ENCODE measurements around the gene CDC25B. TPM values are rescaled to one million over a fixed set of nuclear protein-coding genes. Genes with fewer than 3 reads are reported as not detected.

The CDC25B gene
- total and polyA plus RNA-seq, 2 of the 13 experiments (the other 11 are each of a cell fraction or from before 2014, with no cell fraction given) = 14.5 to 19.4 TPM

DNA sequence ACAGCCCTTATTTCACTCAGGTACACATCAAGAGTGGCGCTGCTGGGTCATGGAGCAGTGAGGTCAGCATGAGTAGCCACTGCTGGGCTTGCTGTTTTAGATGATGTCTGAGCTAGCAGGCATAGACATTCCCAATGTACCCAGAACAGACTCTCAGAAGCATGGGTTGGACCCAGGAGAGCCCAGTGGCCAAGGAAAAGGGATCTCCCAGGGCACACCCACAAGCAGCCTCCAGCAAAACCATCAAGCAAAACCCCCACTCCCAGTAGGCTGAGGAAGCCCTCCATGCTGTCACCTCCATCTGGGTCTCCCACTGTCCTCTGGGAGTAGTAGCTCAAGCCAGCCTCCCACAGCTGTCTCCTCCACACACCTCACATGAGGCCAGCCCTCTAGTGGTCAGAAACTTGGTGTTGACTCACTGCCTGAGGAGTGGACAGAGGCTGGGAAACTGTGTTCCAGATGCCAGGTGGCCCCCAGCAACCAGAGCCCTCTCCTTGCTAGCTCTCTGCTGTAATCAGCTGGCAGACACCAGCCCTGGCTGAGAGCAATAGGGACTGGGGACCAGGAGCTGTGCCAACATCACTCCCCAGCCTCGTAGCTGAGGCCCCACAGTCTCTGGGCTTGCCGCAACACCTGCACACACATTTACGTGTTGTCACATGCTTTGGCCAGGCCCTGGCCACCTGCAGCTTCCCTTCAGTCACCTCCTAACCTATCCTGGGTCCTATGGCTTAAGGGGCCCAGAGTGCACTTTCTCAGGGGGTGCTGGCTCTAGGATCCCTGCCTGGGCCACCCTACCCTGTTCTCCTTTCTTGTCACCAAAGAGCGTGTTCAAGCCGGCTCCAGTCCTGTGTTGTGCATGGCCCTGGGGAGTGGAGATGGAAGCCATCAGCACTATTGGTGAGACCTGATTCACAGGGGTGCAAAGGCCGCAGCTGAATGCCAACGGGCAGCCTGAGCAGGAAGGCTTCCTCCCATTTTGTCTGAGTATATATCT lies 22.3 kb downstream of the CDC25B start (continued):
- TF ChIP-seq, protein P1, sequence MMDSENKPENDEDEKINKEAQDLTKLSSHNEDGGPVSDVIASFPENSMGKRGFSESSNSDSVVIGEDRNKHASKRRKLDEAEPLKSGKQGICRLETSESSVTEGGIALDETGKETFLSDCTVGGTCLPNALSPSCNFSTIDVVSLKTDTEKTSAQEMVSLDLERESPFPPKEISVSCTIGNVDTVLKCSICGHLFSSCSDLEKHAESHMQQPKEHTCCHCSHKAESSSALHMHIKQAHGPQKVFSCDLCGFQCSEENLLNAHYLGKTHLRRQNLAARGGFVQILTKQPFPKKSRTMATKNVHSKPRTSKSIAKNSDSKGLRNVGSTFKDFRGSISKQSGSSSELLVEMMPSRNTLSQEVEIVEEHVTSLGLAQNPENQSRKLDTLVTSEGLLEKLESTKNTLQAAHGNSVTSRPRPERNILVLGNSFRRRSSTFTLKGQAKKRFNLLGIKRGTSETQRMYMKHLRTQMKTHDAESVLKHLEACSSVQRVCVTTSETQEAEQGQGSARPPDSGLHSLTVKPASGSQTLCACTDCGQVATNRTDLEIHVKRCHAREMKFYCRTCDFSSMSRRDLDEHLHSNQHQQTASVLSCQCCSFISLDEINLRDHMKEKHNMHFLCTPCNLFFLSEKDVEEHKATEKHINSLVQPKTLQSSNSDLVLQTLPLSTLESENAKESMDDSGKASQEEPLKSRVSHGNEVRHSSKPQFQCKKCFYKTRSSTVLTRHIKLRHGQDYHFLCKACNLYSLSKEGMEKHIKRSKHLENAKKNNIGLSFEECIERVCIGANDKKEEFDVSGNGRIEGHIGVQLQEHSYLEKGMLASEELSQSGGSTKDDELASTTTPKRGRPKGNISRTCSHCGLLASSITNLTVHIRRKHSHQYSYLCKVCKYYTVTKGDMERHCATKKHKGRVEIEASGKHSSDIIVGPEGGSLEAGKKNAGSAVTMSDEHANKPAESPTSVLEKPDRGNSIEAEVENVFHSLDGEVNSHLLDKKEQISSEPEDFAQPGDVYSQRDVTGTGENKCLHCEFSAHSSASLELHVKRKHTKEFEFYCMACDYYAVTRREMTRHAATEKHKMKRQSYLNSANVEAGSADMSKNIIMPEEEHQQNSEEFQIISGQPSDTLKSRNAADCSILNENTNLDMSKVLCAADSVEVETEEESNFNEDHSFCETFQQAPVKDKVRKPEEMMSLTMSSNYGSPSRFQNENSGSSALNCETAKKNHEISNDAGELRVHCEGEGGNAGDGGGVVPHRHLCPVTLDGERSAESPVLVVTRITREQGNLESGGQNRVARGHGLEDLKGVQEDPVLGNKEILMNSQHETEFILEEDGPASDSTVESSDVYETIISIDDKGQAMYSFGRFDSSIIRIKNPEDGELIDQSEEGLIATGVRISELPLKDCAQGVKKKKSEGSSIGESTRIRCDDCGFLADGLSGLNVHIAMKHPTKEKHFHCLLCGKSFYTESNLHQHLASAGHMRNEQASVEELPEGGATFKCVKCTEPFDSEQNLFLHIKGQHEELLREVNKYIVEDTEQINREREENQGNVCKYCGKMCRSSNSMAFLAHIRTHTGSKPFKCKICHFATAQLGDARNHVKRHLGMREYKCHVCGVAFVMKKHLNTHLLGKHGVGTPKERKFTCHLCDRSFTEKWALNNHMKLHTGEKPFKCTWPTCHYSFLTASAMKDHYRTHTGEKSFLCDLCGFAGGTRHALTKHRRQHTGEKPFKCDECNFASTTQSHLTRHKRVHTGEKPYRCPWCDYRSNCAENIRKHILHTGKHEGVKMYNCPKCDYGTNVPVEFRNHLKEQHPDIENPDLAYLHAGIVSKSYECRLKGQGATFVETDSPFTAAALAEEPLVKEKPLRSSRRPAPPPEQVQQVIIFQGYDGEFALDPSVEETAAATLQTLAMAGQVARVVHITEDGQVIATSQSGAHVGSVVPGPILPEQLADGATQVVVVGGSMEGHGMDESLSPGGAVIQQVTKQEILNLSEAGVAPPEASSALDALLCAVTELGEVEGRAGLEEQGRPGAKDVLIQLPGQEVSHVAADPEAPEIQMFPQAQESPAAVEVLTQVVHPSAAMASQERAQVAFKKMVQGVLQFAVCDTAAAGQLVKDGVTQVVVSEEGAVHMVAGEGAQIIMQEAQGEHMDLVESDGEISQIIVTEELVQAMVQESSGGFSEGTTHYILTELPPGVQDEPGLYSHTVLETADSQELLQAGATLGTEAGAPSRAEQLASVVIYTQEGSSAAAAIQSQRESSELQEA (CRISPR knock-in tag; IDR thresholded peaks at IDR 0.05; ENCODE audit: not compliant biosample characterization) = peak; percentile 79
- TF ChIP-seq SYNCRIP (IDR thresholded peaks at IDR 0.05; ENCODE audit: insufficient read depth, low read depth, low read length) (no peak), DMAP1 (CRISPR knock-in tag; IDR thresholded peaks at IDR 0.05) (peak; percentile 86), ZFP90 (CRISPR knock-in tag; IDR thresholded peaks at IDR 0.05; ENCODE audit: borderline replicate concordance) (no peak), ZNF260 (CRISPR knock-in tag; IDR thresholded peaks at IDR 0.05; ENCODE audit: borderline replicate concordance, low read depth) (no peak), ZNF776 (CRISPR knock-in tag; IDR thresholded peaks at IDR 0.05) (no peak), AGO2 (optimal IDR thresholded peaks at IDR 0.05; ENCODE audit: low read depth, low read length) (no peak), ZNF44 (CRISPR knock-in tag; IDR thresholded peaks at IDR 0.05) (no peak), PRMT3 (CRISPR knock-in tag; IDR thresholded peaks at IDR 0.05; ENCODE audit: borderline replicate concordance, low read depth) (no peak), ZNF503 (CRISPR knock-in tag; IDR thresholded peaks at IDR 0.05) (no peak), ZNF530 (CRISPR knock-in tag; IDR thresholded peaks at IDR 0.05; ENCODE audit: low read depth) (no peak), ZNF30 (CRISPR knock-in tag; IDR thresholded peaks at IDR 0.05) (no peak), RARG (CRISPR knock-in tag; IDR thresholded peaks at IDR 0.05; ENCODE audit: low read depth) (no peak), TP53 (CRISPR knock-in tag; conservative IDR thresholded peaks at IDR 0.05) (no peak), ZNF772 (CRISPR knock-in tag; IDR thresholded peaks at IDR 0.05) (peak; percentile 75; the same call in 1 of the 2 replicates)
- TF ChIP-seq, protein P2, sequence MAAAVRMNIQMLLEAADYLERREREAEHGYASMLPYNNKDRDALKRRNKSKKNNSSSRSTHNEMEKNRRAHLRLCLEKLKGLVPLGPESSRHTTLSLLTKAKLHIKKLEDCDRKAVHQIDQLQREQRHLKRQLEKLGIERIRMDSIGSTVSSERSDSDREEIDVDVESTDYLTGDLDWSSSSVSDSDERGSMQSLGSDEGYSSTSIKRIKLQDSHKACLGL (CRISPR knock-in tag; IDR thresholded peaks at IDR 0.05) = no peak

Data from HepG2 (cell line).